HUES64 (cell line): ENCODE data around the gene ANKRD55.
"Not testable (repeated sequence)": the region's sequence is repeated elsewhere in the genome, so short reads cannot be mapped to it uniquely, and the experiment has no call there.

Experiments
- H3K27ac ChIP-seq: 2 replicates; pipeline ENCODE4 v1.7.0; 2013; ENCODE audit warnings: low read depth, low read length, inconsistent platforms
- H3K27me3 ChIP-seq: 2 replicates; pipeline ENCODE4 v1.6.1; 2013; ENCODE audit warnings: mild to moderate bottlenecking, low read length; ENCODE audit not compliant: insufficient read depth
- H3K36me3 ChIP-seq: 2 replicates; pipeline ENCODE4 v1.6.1; 2013; ENCODE audit warnings: mild to moderate bottlenecking, low read length; ENCODE audit not compliant: insufficient read depth
- H3K4me1 ChIP-seq: 2 replicates; pipeline ENCODE4 v1.6.1; 2013; ENCODE audit warnings: mild to moderate bottlenecking, low read length, moderate library complexity; ENCODE audit not compliant: insufficient read depth
- H3K4me3 ChIP-seq: 2 replicates; pipeline ENCODE4 v1.5.1; 2013; ENCODE audit warnings: mild to moderate bottlenecking, low read length, moderate library complexity
- H3K9ac ChIP-seq: 2 replicates; pipeline ENCODE4 v1.6.1; 2013; ENCODE audit warnings: mild to moderate bottlenecking, low read depth, low read length
- H3K9me3 ChIP-seq: 2 replicates; pipeline ENCODE4 v1.6.1; 2013; ENCODE audit warnings: low read depth, low read length; ENCODE audit not compliant: insufficient read depth
- WGBS: fragments of 150-250, 120-280 bp; methylation state at CpG from one replicate; pipeline ENCODE4 v1.1.7; 2013; ENCODE audit warnings: missing lambda C conversion rate; 5-methylcytosine and 5-hydroxymethylcytosine counted together

Gene ANKRD55

DNA sequence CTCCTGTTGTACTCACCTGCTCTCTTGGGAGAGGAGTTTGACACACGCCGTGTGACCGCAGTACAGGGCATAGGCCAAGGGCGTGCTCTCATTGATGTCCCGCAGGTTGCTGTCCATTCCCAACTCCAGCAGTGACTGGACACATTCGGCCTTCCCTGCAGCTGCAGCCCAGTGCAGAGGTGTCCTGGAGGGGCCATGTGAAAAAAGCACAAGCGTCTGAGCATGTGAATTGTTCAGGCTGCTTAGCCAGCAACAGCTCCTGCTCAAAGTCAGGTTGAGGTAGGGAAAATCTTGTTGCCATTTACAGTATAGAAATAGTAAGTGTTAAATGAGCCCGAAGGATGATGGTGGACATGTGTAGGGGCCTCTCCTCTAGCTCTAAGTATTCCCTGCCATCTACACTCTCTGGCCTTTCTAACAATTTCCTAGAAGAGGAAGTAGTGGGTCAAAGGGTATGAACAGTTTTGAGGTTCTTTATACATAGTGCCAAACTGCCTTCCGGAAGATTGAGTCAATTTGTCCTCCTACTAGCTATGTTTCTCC is 116.5 kb downstream of the ANKRD55 start:
- Histone ChIP-seq H3K27ac (no peak overlapping the region), H3K27me3 (no peaks in the 10 kb centered on the region), H3K36me3 (no peaks in the 10 kb centered on the region), H3K9ac (no peak overlapping the region), H3K4me3 (no peak overlapping the region), H3K9me3 (no peaks in the 10 kb centered on the region), H3K4me1 (no peaks in the 10 kb centered on the region)
- 93% methylated on average over 8 of the region's 9 CpGs for WGBS

GRCh38 chr5:56115589-56115988 is 117.5 kb downstream of the ANKRD55 start:
- Histone ChIP-seq H3K4me1 (no peaks in the 10 kb centered on the region), H3K9ac (no peak overlapping the region), H3K27ac (no peak overlapping the region), H3K4me3 (no peak overlapping the region), H3K27me3 (no peaks in the 10 kb centered on the region), H3K36me3 (no peaks in the 10 kb centered on the region), H3K9me3 (no peaks in the 10 kb centered on the region)
- 98% methylated on average over 4 of the region's 4 CpGs for WGBS

- no peak overlapping the region for H3K27ac ChIP-seq
- H3K36me3 ChIP-seq = no peaks in the 10 kb centered on the region
- no peak overlapping the region for H3K9ac ChIP-seq
- H3K4me1 ChIP-seq = no peaks in the 10 kb centered on the region
- H3K27me3 ChIP-seq = no peaks in the 10 kb centered on the region
- H3K9me3 ChIP-seq = no peaks in the 10 kb centered on the region
- 90% methylated on average over 8 of the region's 11 CpGs for WGBS
- H3K4me3 ChIP-seq = no peak overlapping the region
Observed at GRCh38 chr5:56112526-56113121, 120.5 kb downstream of the ANKRD55 start.

GRCh38 chr5:56111404-56111781 is 121.7 kb downstream of the ANKRD55 start:
- WGBS = 90% methylated on average over 7 of the region's 9 CpGs
- Histone ChIP-seq H3K36me3 (no peaks in the 10 kb centered on the region), H3K4me3 (no peak overlapping the region), H3K9ac (no peak overlapping the region), H3K27ac (no peak overlapping the region), H3K27me3 (no peaks in the 10 kb centered on the region), H3K4me1 (no peaks in the 10 kb centered on the region), H3K9me3 (no peaks in the 10 kb centered on the region)

DNA sequence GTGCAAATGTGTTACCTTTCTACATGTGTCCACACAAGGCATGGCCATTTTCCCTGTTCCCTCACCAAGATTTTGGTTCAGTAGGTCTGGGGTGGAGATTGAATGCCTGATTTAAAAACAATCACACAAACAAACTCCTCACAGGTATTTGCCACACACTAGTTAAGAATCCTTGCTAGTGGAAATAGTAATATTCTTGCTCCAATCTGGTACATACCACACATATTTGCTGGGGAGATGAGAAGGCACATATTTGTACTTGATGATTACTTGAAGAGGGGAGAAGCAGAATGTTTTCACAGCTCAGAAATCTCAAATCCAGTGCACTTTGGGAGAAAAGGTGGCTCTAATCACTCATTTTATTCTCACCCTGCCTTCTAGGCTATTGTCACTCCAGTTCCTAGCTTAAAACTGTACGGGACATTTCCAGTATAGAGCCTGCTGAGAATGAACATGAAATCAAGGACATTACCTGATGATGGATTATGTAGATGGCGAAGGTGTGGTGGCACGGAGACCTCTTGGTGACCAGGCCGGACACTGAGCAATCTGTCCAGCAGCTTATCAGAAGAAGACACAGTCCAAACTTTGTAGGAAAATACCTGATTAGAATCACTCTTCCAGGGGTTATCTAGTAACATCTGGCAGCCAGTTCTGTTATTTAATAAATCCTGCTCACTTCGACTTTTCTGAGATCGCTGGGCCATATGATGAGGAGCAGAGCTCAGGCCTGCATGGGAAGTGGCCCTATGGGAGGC is 122.3 kb downstream of the ANKRD55 start:
- no peak overlapping the region for H3K9ac ChIP-seq
- no peaks in the 10 kb centered on the region for H3K36me3 ChIP-seq
- WGBS = 96% methylated on average over 6 of the region's 6 CpGs
- no peaks in the 10 kb centered on the region for H3K4me1 ChIP-seq
- H3K27me3 ChIP-seq = no peaks in the 10 kb centered on the region
- no peak overlapping the region for H3K4me3 ChIP-seq
- H3K27ac ChIP-seq = no peak overlapping the region
- H3K9me3 ChIP-seq = no peaks in the 10 kb centered on the region

DNA sequence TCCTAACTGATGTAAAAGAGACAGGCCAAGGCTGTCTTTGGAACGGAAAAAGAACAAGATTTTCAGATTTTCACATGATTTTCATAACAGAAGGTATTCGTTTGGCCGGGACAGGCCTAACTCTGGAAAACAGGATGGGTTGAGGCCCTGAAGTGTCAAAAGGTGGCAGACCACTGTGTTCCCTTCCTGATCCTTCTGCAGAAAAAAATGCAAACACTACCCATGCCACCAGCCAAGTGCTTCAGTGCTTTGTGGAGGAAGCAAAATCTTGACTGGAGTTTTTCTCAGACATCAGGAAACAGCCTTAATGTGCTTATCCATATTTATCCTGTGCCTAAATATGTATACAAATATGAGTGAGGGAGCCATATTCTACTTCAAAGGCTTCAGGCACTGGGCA is 124.9 kb downstream of the ANKRD55 start:
- no peak overlapping the region for H3K4me3 ChIP-seq
- no peak overlapping the region for H3K9ac ChIP-seq
- no peaks in the 10 kb centered on the region for H3K4me1 ChIP-seq
- H3K27me3 ChIP-seq = no peaks in the 10 kb centered on the region
- H3K27ac ChIP-seq = no peak overlapping the region
- H3K9me3 ChIP-seq = no peaks in the 10 kb centered on the region
- no peaks in the 10 kb centered on the region for H3K36me3 ChIP-seq
- WGBS = 94% methylated on average over 3 of the region's 3 CpGs

GRCh38 chr5:56106837-56107236 is 126.3 kb downstream of the ANKRD55 start:
- H3K9me3 ChIP-seq = no peaks in the 10 kb centered on the region
- no peak overlapping the region for H3K27ac ChIP-seq
- H3K4me3 ChIP-seq = no peak overlapping the region
- H3K27me3 ChIP-seq = no peaks in the 10 kb centered on the region
- no peaks in the 10 kb centered on the region for H3K36me3 ChIP-seq
- H3K4me1 ChIP-seq = no peaks in the 10 kb centered on the region
- H3K9ac ChIP-seq = no peak overlapping the region

DNA sequence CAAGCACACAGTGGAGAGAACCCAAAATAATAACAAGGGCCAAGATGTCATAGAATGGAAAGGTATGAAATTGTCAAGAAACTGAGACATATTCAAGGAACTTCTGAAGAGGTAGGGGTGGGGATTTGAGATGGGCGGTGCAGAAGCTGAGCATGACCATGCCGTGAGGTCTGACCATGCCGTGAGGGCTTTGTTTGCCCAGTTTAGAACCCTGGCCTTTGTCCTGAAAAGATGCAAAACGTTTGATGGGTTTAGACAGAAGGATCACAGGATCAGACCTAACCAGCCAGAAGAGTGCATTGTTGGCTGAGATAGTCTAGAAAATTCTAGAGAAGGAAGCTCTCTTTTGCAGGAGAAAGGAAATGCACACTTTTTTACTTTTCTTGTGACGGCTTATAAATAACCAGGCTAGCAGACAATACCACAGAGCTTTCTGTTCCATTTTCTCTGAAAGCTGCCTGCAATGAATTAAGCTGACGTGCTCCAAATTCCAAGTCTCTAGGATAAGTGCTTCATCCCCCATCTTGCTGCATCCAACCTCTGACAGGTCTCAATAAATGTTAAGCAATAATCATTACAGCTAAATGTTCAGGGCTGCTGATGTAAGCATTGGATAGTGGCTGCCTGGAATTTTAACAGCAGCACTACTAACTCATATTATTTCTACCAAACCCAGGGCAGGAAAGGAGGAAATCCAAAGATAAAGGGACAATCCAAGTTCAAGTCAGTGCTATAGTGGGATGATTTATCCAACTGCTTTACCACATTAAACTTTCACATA is 127.4 kb downstream of the ANKRD55 start:
- Histone ChIP-seq H3K36me3 (no peaks in the 10 kb centered on the region), H3K4me3 (no peak overlapping the region), H3K9me3 (peaks cover 2% of the 10 kb centered on the region; the same call in 1 of the 2 replicates), H3K4me1 (no peaks in the 10 kb centered on the region), H3K27ac (no peak overlapping the region), H3K9ac (no peak overlapping the region), H3K27me3 (no peaks in the 10 kb centered on the region)
- WGBS = 88% methylated on average over 6 of the region's 6 CpGs

DNA sequence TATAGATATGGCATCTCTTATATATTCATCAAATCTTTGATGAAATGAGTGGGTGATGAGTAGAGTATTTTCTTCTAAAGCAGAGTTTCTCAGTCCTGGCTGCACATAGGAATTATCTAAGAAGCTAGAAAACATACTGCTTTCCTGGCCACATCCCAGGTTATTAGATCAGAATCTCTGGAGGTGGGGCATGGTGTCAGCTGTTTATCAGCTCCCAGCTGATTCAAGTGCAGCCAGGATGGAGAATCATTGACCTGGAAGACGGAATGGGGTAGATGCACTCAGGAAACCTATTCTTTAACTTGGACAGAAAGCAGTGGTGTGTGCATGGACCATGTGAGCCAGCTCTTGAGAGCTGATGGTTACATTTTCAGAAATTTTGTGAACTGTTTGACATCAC is 130.2 kb downstream of the ANKRD55 start:
- no peaks in the 10 kb centered on the region for H3K36me3 ChIP-seq
- H3K4me3 ChIP-seq = no peak overlapping the region
- WGBS = 87% methylated on average over 1 of the region's 1 CpG
- H3K9ac ChIP-seq = no peak overlapping the region
- no peaks in the 10 kb centered on the region for H3K27me3 ChIP-seq
- no peak overlapping the region for H3K27ac ChIP-seq
- H3K9me3 ChIP-seq = peaks cover 3% of the 10 kb centered on the region; the same call in 1 of the 2 replicates
- H3K4me1 ChIP-seq = no peaks in the 10 kb centered on the region

- not testable (repeated sequence) for H3K36me3 ChIP-seq, H3K27ac ChIP-seq, H3K27me3 ChIP-seq, H3K9ac ChIP-seq, H3K4me1 ChIP-seq, H3K9me3 ChIP-seq, H3K4me3 ChIP-seq
- 98% methylated on average over 8 of the region's 9 CpGs for WGBS
Observed at GRCh38 chr5:56102207-56102606, 130.9 kb downstream of the ANKRD55 start.

GRCh38 chr5:56101180-56101579 is 131.9 kb downstream of the ANKRD55 start:
- Histone ChIP-seq H3K4me1 (no peaks in the 10 kb centered on the region), H3K27ac (no peak overlapping the region), H3K36me3 (no peaks in the 10 kb centered on the region), H3K4me3 (no peak overlapping the region), H3K9ac (no peak overlapping the region), H3K9me3 (peaks cover 3% of the 10 kb centered on the region; the same call in 1 of the 2 replicates), H3K27me3 (no peaks in the 10 kb centered on the region)
- WGBS = 90% methylated on average over 3 of the region's 3 CpGs
